Ishikawa (cell line): Measurements from ENCODE around the gene TMEM53.

Experiments
- EP300 ChIP-seq: IDR thresholded peaks from 2 replicates; pipeline ENCODE4 v1.6.1; 2012; ENCODE audit warnings: borderline replicate concordance
- FOXM1 ChIP-seq: IDR thresholded peaks from 2 replicates; pipeline ENCODE4 v1.6.1; 2012; ENCODE audit warnings: low read depth, borderline replicate concordance
- RAD21 ChIP-seq: IDR thresholded peaks from 2 replicates; pipeline ENCODE4 v1.6.1; 2012; ENCODE audit warnings: low read depth
- TAF1 ChIP-seq: IDR thresholded peaks from 2 replicates; pipeline ENCODE4 v1.6.1; 2012; ENCODE audit warnings: low read depth, mild to moderate bottlenecking
- TEAD4 ChIP-seq: IDR thresholded peaks from 2 replicates; pipeline ENCODE4 v1.6.1; 2012
- YY1 ChIP-seq: IDR thresholded peaks from 2 replicates; pipeline ENCODE4 v1.6.1; 2012; ENCODE audit warnings: low read depth

- TF ChIP-seq TEAD4 (no peak), EP300 (no peak), YY1 (no peak), RAD21 (no peak), TAF1 (no peak), FOXM1 (no peak)
Measured at GRCh38 chr1:44682883-44683265, 8.6 kb upstream of the TMEM53 start.
